GM23248 (cell line): Measurements from ENCODE around the gene BCLAF1. TPM values are rescaled to one million over a fixed set of nuclear protein-coding genes. Genes with fewer than 3 reads are reported as not detected.
"Not testable (repeated sequence)": the region's sequence is repeated elsewhere in the genome, so short reads cannot be mapped to it uniquely, and the experiment has no call there.

Experiments
- DNase-seq: peaks from one replicate; pipeline ENCODE4 v3.0.0-alpha.2; 2015
- H2AFZ ChIP-seq: fragments of 200-600 bp; sonication (generic); 2 replicates; pipeline ENCODE4 v1.6.1; 2016; ENCODE audit warnings: antibody characterized with exemption
- H3F3A ChIP-seq: fragments of 200-600 bp; sonication (generic); 2 replicates; pipeline ENCODE4 v1.6.1; 2016; ENCODE audit warnings: mild to moderate bottlenecking, antibody characterized with exemption, mixed run types; ENCODE audit not compliant: insufficient read depth
- H3K27ac ChIP-seq: fragments of 200-600 bp; sonication (generic); 2 replicates; pipeline ENCODE4 v1.5.1; 2016; ENCODE audit warnings: mild to moderate bottlenecking
- H3K27me3 ChIP-seq: fragments of 200-600 bp; sonication (generic); replicated peaks from 2 replicates; pipeline ENCODE4 v1.6.1; 2016; ENCODE audit warnings: mild to moderate bottlenecking; ENCODE audit not compliant: insufficient read depth
- H3K36me3 ChIP-seq: fragments of 200-600 bp; sonication (generic); 2 replicates; pipeline ENCODE4 v1.6.1; 2016; ENCODE audit warnings: low read depth, mild to moderate bottlenecking
- H3K4me1 ChIP-seq: fragments of 200-600 bp; sonication (generic); 2 replicates; pipeline ENCODE4 v1.6.1; 2016; ENCODE audit warnings: mild to moderate bottlenecking; ENCODE audit not compliant: insufficient read depth
- H3K4me2 ChIP-seq: fragments of 200-600 bp; sonication (generic); one replicate; pipeline ENCODE4 v1.6.1; 2016; ENCODE audit warnings: mild to moderate bottlenecking; ENCODE audit not compliant: unreplicated experiment
- H3K4me3 ChIP-seq: fragments of 200-600 bp; sonication (generic); 2 replicates; pipeline ENCODE4 v1.5.1; 2016; ENCODE audit warnings: mild to moderate bottlenecking
- H3K79me2 ChIP-seq: fragments of 200-600 bp; sonication (generic); 2 replicates; pipeline ENCODE4 v1.6.1; 2016; ENCODE audit warnings: mild to moderate bottlenecking; ENCODE audit not compliant: insufficient read depth
- H3K9ac ChIP-seq: fragments of 200-600 bp; sonication (generic); 2 replicates; pipeline ENCODE4 v1.6.1; 2016; ENCODE audit warnings: mild to moderate bottlenecking
- H3K9me2 ChIP-seq: fragments of 200-600 bp; sonication (generic); 2 replicates; pipeline ENCODE4 v1.6.1; 2016; ENCODE audit warnings: mixed run types, mild to moderate bottlenecking, moderate library complexity; ENCODE audit not compliant: insufficient read depth
- H3K9me3 ChIP-seq: fragments of 200-600 bp; sonication (generic); one replicate; pipeline ENCODE4 v1.6.1; 2017; ENCODE audit warnings: low read depth
- H4K20me1 ChIP-seq: fragments of 200-600 bp; sonication (generic); 2 replicates; pipeline ENCODE4 v1.6.0; 2016; ENCODE audit not compliant: insufficient read depth
- EZH2 ChIP-seq: fragments of 200-600 bp; sonication (generic); IDR thresholded peaks from 2 replicates; pipeline ENCODE4 v1.6.1; 2018; ENCODE audit warnings: antibody characterized with exemption, mild to moderate bottlenecking; ENCODE audit not compliant: insufficient read depth, poor library complexity, severe bottlenecking
- EZH2phosphoT487 ChIP-seq: fragments of 200-600 bp; sonication (generic); IDR thresholded peaks from 2 replicates; pipeline ENCODE4 v1.6.1; 2018; ENCODE audit warnings: antibody characterized with exemption, moderate library complexity, mild to moderate bottlenecking, low read depth; ENCODE audit not compliant: insufficient read depth
- WGBS, 2 experiments: methylation state at CpG; one replicate each; pipeline ENCODE4 v1.1.6; 2015 to 2017; ENCODE audit warnings: low lambda C conversion rate in 2 of 2, low coverage in 1 of 2; ENCODE audit errors: missing lambda C conversion rate in 2 of 2; 5-methylcytosine and 5-hydroxymethylcytosine counted together
- in situ Hi-C: fragments of 300-500 bp; cut with MboI; formaldehyde crosslinking; loops from 2 replicates; pipeline ENCODE4 v1.15.0; 2020
- polyA plus RNA-seq: library from polyadenylated mRNA; unstranded; fragments of >200 nt; fragmentation: Nextera tagmentation; extraction: Ambion mirVana; gene quantifications from 2 replicates; pipeline ENCODE4 v1.2.1, GENCODE V29; 2016
- total RNA-seq: library from RNA; depleted of rRNA; stranded (reverse); fragments of >200 nt; shearing (Covaris generic); gene quantifications from 2 replicates; pipeline ENCODE4 v1.2.3, GENCODE V29; 2014

Gene BCLAF1
- total and polyA plus RNA-seq, 2 experiments from 2014 or later: 78.3 to 80.3 TPM

- TF ChIP-seq EZH2: no peak
- TF ChIP-seq EZH2phosphoT487: no peak
- H3K27ac ChIP-seq: no peak overlapping the region
- no peak overlapping the region for H3K4me3 ChIP-seq
- no peaks in the 10 kb centered on the region for H3K36me3 ChIP-seq
- H2AFZ ChIP-seq: peak overlapping the region; percentile 70
- H3F3A ChIP-seq: no peaks in the 10 kb centered on the region
- no peaks in the 10 kb centered on the region for H3K27me3 ChIP-seq
- peak; percentile 33 for DNase-seq
- 60 to 62% methylated on average over 5 of the region's 5 CpGs for WGBS, 2 experiments
- H3K79me2 ChIP-seq: no peaks in the 10 kb centered on the region
- no peaks in the 10 kb centered on the region for H3K9me2 ChIP-seq
- peaks cover 3% of the 10 kb centered on the region for H3K4me1 ChIP-seq
- H3K9me3 ChIP-seq: no peaks in the 10 kb centered on the region
- in situ Hi-C loops: loop anchor here (10.0 kb wide), 2 partner anchors 691 to 771 kb away; no protein-coding TSS in a partner anchor
- H4K20me1 ChIP-seq: no peaks in the 10 kb centered on the region
- H3K4me2 ChIP-seq: no peak overlapping the region
- peak overlapping the region; percentile 61 for H3K9ac ChIP-seq
Measured at GRCh38 chr6:136225496-136225895, 64.2 kb downstream of the BCLAF1 start.

- not testable (repeated sequence) for H3F3A ChIP-seq, H3K36me3 ChIP-seq, H3K9ac ChIP-seq, H3K79me2 ChIP-seq, H3K4me1 ChIP-seq, H3K4me2 ChIP-seq, H3K9me2 ChIP-seq, DNase-seq, H3K4me3 ChIP-seq, H3K27ac ChIP-seq, H3K27me3 ChIP-seq, H3K9me3 ChIP-seq, H2AFZ ChIP-seq, H4K20me1 ChIP-seq
- WGBS, 2 experiments: 86 to 90% methylated on average over 4 of the region's 4 CpGs
- in situ Hi-C loops: loop anchor here (10.0 kb wide), 2 partner anchors 690 to 770 kb away; no protein-coding TSS in a partner anchor
Measured at GRCh38 chr6:136224974-136225373, 64.7 kb downstream of the BCLAF1 start.

- H3K4me3 ChIP-seq: no peak overlapping the region
- H3K4me1 ChIP-seq: no peaks in the 10 kb centered on the region
- no peak overlapping the region for H3K4me2 ChIP-seq
- 80 to 84% methylated on average over 10 of the region's 10 CpGs for WGBS, 2 experiments
- no peaks in the 10 kb centered on the region for H3K27me3 ChIP-seq
- H4K20me1 ChIP-seq: no peaks in the 10 kb centered on the region
- no peak overlapping the region for H2AFZ ChIP-seq
- no peaks in the 10 kb centered on the region for H3K9me2 ChIP-seq
- DNase-seq: no peak
- H3K79me2 ChIP-seq: no peaks in the 10 kb centered on the region
- in situ Hi-C loops: no loop called here
- H3K9ac ChIP-seq: no peak overlapping the region
- H3K27ac ChIP-seq: no peak overlapping the region
- no peaks in the 10 kb centered on the region for H3K9me3 ChIP-seq
- no peaks in the 10 kb centered on the region for H3K36me3 ChIP-seq
- H3F3A ChIP-seq: no peaks in the 10 kb centered on the region
- TF ChIP-seq EZH2phosphoT487: no peak
- no peak for TF ChIP-seq EZH2
Measured at GRCh38 chr6:136216503-136217401, 72.9 kb downstream of the BCLAF1 start.

- no peaks in the 10 kb centered on the region for H3K27me3 ChIP-seq
- H3K9ac ChIP-seq: no peak overlapping the region
- DNase-seq: no peak
- no peaks in the 10 kb centered on the region for H3K79me2 ChIP-seq
- TF ChIP-seq EZH2: no peak
- TF ChIP-seq EZH2phosphoT487: no peak
- no peak overlapping the region for H3K4me3 ChIP-seq
- H3K9me3 ChIP-seq: no peaks in the 10 kb centered on the region
- H3K9me2 ChIP-seq: no peaks in the 10 kb centered on the region
- no peaks in the 10 kb centered on the region for H4K20me1 ChIP-seq
- in situ Hi-C loops: no loop called here
- H2AFZ ChIP-seq: no peak overlapping the region
- H3K4me2 ChIP-seq: no peak overlapping the region
- no peaks in the 10 kb centered on the region for H3F3A ChIP-seq
- H3K27ac ChIP-seq: no peak overlapping the region
- H3K36me3 ChIP-seq: no peaks in the 10 kb centered on the region
- no peaks in the 10 kb centered on the region for H3K4me1 ChIP-seq
Measured at GRCh38 chr6:136213853-136214252, 75.8 kb downstream of the BCLAF1 start.
